Heart right ventricle (tissue), 16 donors: Measurements from ENCODE around the gene SH3PXD2B. TPM values are rescaled to one million over a fixed set of nuclear protein-coding genes. Genes with fewer than 3 reads are reported as not detected.

Experiments used
- ATAC-seq, 8 donors: fragments of 200-7000 bp; cut with Tn5 transposase; one replicate each; pipeline ENCODE4 v1.9.1; 2020; ENCODE audit warnings: mild to moderate bottlenecking in 8 of 8, moderate library complexity in 8 of 8, moderate number of reproducible peaks in 1 of 8
- DNase-seq, 2 donors: peaks; one replicate each; pipeline ENCODE4 v3.0.0-alpha.2; 2020
- H3K27ac ChIP-seq, 10 donors: fragments of 200-600 bp; sonication (generic) in 2 of 10; one replicate each; pipeline versions ENCODE4 v1.5.0 to v1.8.0; 2020 to 2022; ENCODE audit warnings: mild to moderate bottlenecking in 3 of 10
- H3K27me3 ChIP-seq, 7 donors: fragments of 200-600 bp; one replicate each; pipeline ENCODE4 v1.8.0; 2021 to 2022; ENCODE audit warnings: mild to moderate bottlenecking in 2 of 7
- H3K36me3 ChIP-seq, 9 donors: fragments of 200-600 bp; sonication (generic) in 1 of 9; one replicate each; pipeline versions ENCODE4 v1.5.0 to v1.8.0; 2020 to 2022; ENCODE audit warnings: mild to moderate bottlenecking in 2 of 9
- H3K4me1 ChIP-seq, 9 donors: fragments of 200-600 bp; sonication (generic) in 1 of 9; one replicate each; pipeline versions ENCODE4 v1.5.0 to v1.8.0; 2020 to 2022; ENCODE audit warnings: mild to moderate bottlenecking in 4 of 9
- H3K4me3 ChIP-seq, 10 donors: fragments of 200-600 bp; sonication (generic) in 2 of 10; one replicate each; pipeline versions ENCODE4 v1.5.0 to v1.8.0; 2020 to 2022; ENCODE audit warnings: mild to moderate bottlenecking in 7 of 10, moderate library complexity in 2 of 10
- H3K9me3 ChIP-seq, 11 donors: fragments of 200-600 bp in 10 of 11; sonication (generic) in 2 of 11; one replicate each; pipeline versions ENCODE4 v1.5.0 to v1.8.0; 2013 to 2022; ENCODE audit warnings: mild to moderate bottlenecking in 2 of 11, control low read depth in 1 of 11, moderate library complexity in 1 of 11
- WGBS, 2 donors: extraction: QIAGEN DNeasy Blood & Tissue Kit; methylation state at CpG; one replicate each; pipeline ENCODE4 v1.1.7; 2013; ENCODE audit warnings: inconsistent platforms in 1 of 2; 5-methylcytosine and 5-hydroxymethylcytosine counted together
- intact Hi-C, 10 donors: fragments of 100-400 bp; cut with DNase I; formaldehyde crosslinking; loops; one replicate each; pipeline versions ENCODE4 v1.11.1 to v1.14.2; 2022
- polyA plus RNA-seq, 2 donors: library from polyadenylated mRNA; stranded (reverse); fragments of 200-250 nt; gene quantifications; one replicate each; pipeline ENCODE4 v1.2.3, GENCODE V29; 2013
- total RNA-seq, 10 donors: library from RNA; stranded (reverse); fragmentation: NEBNext Ultra II Directional in 3 of 10; extraction: Animal tissue kit (Norgen Biotek cat#: 25700) in 3 of 10; gene quantifications; one replicate each; pipeline versions ENCODE4 v1.2.1 to v1.2.4, GENCODE V29; 2021 to 2023
- TF ChIP-seq, protein P1 (sequence below), 9 donors: fragments of 200-600 bp; sonication (generic) in 2 of 9; IDR thresholded peaks; one replicate each; pipeline versions ENCODE4 v1.5.0 to v1.8.0; 2021 to 2022; ENCODE audit warnings: antibody characterized with exemption in 9 of 9, mild to moderate bottlenecking in 5 of 9, moderate library complexity in 1 of 9
- donor health status: Arrhythmogenic right ventricular cardiomyopathy.
- donor health status: ischemic (EF 13 %, LVEDD 7.1; RV severe dilation, severe dysfunction).
- donor health status: healthy with polysubstance abuse.
- donor health status: DM: no; HTN: yes; CAD: no.
- donor health status: DM: no; HTN: no; CAD: no.
- donor health status: ischemic (EF 25% LVEDD 6.9; RV normal size, moderate dysfunction).
- donor health status: ischemic (EF 25% LVEDD 5.7; RV mildly dilated, moderate dysfunction).
- donor health status: healthy.
- donor health status: DM: yes; HTN: yes; CAD: no.
- donor health status: Ischemic cardiomyopathy.
- donor health status: ischemic (EF 35%, LVEDD 5.7; RV mildly dilated, moderate dysfunction).
- donor health status: nonischemic (EF 11% LVEDD 7.7; RV severe dilation, severe dysfunction).
- donor health status: DM: yes; HTN: yes; CAD: no.
- donor health status: PGD.
- donor health status: ischemic (EF 29% LVEDD 5.4; RV normal size, mild dysfunction).
- donor health status: nonischemic (EF 23%, LVEDD 6.1; RV moderate dilation, normal function).

SH3PXD2B gene
- total and polyA plus RNA-seq, 12 donors = 1.8 to 12.5 (median 5.5) TPM

DNA sequence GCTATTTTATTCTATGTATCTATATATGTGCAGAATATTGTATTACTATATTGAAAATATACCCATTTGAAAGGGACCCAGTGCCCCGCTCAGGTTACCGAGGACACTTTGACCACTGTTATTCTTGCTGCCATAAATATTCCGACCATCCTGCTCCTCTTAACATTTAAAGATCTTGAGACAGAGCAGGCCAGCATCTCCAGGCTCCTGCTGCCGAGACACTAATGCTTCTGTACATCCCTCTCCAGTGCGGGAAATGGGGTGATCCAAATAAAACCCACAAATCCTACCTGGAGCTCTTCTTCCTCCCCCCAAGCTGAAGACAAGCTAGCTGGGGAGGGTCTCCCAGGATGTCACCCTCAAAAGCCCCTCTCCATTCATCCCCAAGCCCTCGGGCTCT lies 3.9 kb downstream of the SH3PXD2B start:
- intact Hi-C loops = loop anchor here in 3 of 10 donors (5.0 to 10.0 kb wide), 4 partner anchors 33 to 168 kb away; partner anchors contain the start of gene UBTD2 (in 2 of the 3)
- Histone ChIP-seq H3K4me3 (no peak overlapping the region), H3K4me1 (peaks cover 18 to 87% (median 55%) of the 10 kb centered on the region in 9 donors), H3K36me3 (peaks cover 0 to 5% (median 0%) of the 10 kb centered on the region in 9 donors), H3K27me3 (peaks cover 0 to 25% (median 0%) of the 10 kb centered on the region in 7 donors), H3K9me3 (no peaks in the 10 kb centered on the region), H3K27ac (peak overlapping the region in 2 of 10 donors; percentile 89 to 91)
- TF ChIP-seq, protein P1, sequence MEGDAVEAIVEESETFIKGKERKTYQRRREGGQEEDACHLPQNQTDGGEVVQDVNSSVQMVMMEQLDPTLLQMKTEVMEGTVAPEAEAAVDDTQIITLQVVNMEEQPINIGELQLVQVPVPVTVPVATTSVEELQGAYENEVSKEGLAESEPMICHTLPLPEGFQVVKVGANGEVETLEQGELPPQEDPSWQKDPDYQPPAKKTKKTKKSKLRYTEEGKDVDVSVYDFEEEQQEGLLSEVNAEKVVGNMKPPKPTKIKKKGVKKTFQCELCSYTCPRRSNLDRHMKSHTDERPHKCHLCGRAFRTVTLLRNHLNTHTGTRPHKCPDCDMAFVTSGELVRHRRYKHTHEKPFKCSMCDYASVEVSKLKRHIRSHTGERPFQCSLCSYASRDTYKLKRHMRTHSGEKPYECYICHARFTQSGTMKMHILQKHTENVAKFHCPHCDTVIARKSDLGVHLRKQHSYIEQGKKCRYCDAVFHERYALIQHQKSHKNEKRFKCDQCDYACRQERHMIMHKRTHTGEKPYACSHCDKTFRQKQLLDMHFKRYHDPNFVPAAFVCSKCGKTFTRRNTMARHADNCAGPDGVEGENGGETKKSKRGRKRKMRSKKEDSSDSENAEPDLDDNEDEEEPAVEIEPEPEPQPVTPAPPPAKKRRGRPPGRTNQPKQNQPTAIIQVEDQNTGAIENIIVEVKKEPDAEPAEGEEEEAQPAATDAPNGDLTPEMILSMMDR (IDR thresholded peaks at IDR 0.05) = no peak
- no peak for ATAC-seq
- 82 to 83% methylated on average over 6 of the region's 6 CpGs for WGBS, 2 donors
- no peak for DNase-seq

GRCh38 chr5:172448999-172449398 lies 5.3 kb downstream of the SH3PXD2B start:
- Histone ChIP-seq H3K4me1 (peaks cover 19 to 92% (median 61%) of the 10 kb centered on the region in 9 donors), H3K36me3 (peaks cover 0 to 5% (median 0%) of the 10 kb centered on the region in 9 donors), H3K27ac (no peak overlapping the region), H3K27me3 (peaks cover 0 to 17% (median 0%) of the 10 kb centered on the region in 7 donors), H3K4me3 (no peak overlapping the region), H3K9me3 (no peaks in the 10 kb centered on the region)
- WGBS, 2 donors = 89 to 92% methylated on average over 5 of the region's 5 CpGs
- TF ChIP-seq, protein P1 (IDR thresholded peaks at IDR 0.05) = no peak
- DNase-seq (no peak), ATAC-seq (no peak)
- intact Hi-C loops = loop anchor here in 2 of 10 donors (10.0 kb wide), 2 partner anchors 94 to 1034 kb away; partner anchors contain the start of gene FGF18 (in 1 of the 2)

GRCh38 chr5:172447646-172448365 lies 6.5 kb downstream of the SH3PXD2B start:
- Histone ChIP-seq H3K4me3 (no peak overlapping the region), H3K36me3 (peaks cover 0 to 5% (median 0%) of the 10 kb centered on the region in 9 donors), H3K9me3 (no peaks in the 10 kb centered on the region), H3K4me1 (peaks cover 19 to 95% (median 65%) of the 10 kb centered on the region in 9 donors), H3K27me3 (peaks cover 0 to 7% (median 0%) of the 10 kb centered on the region in 7 donors), H3K27ac (peak overlapping the region in 1 of 10 donors; percentile 77)
- intact Hi-C loops = loop anchor here in 2 of 10 donors (10.0 kb wide), 2 partner anchors 93 to 1033 kb away; partner anchors contain the start of gene FGF18 (in 1 of the 2)
- no peak for ATAC-seq
- no peak for DNase-seq
- TF ChIP-seq, protein P1 (IDR thresholded peaks at IDR 0.05) = no peak
- 95 to 96% methylated on average over 8 of the region's 8 CpGs for WGBS, 2 donors

DNA sequence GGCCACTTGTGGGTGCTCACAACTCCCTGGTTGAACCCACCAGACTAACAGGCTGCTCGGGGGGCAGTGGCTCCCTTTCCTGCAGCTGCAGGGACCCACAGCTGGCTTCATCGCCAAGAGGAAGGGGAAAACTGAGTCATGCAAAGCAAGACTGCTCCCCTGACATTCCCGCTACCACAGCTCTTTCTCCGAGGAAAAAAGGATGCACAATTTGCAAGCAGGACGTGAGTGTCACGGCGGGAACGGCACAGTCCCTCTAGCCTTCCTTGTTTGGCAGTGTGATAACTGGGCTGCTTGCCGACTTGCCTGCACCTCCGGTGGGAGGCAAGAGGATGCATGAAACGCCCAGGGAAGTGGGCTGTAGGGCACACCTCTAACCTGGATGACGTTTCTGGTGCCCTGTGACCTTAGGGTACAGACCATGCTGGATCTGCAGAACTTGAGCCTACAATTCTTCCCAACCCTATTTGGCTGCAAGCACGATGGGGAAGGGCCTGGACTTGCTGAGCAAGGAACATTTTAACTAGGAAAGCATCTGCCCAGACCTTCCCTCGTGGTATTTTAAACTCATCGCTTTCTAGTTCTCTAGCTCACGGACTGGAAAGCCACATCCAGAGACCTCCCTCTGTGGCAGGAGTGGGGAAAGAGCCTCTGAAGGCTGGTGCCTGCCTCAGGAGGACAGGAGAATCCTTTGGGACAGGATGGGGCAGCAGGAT lies 7.8 kb downstream of the SH3PXD2B start:
- peak overlapping the region in 8 of 10 donors; percentile 5 to 77 (median 40) for H3K27ac ChIP-seq
- ATAC-seq (peak in 7 of 8 donors; percentile 4 to 41 (median 25)), DNase-seq (no peak)
- no peaks in the 10 kb centered on the region for H3K9me3 ChIP-seq
- WGBS, 2 donors = 38 to 40% methylated on average over 16 of the region's 16 CpGs
- TF ChIP-seq, protein P1 (IDR thresholded peaks at IDR 0.05) = no peak
- no peaks in the 10 kb centered on the region for H3K27me3 ChIP-seq
- peaks cover 19 to 89% (median 53%) of the 10 kb centered on the region in 9 donors for H3K4me1 ChIP-seq
- peaks cover 0 to 5% (median 0%) of the 10 kb centered on the region in 9 donors for H3K36me3 ChIP-seq
- intact Hi-C loops = loop anchor here in 2 of 10 donors (10.0 kb wide), 2 partner anchors 92 to 1032 kb away; partner anchors contain the start of gene FGF18 (in 1 of the 2)
- H3K4me3 ChIP-seq = peak overlapping the region in 1 of 10 donors; percentile 4
